Esophagus squamous epithelium (tissue), 4 donors: ENCODE data around the gene PLXDC1.

Experiments used
- POLR2A ChIP-seq, 4 donors: fragments of 450-650 bp; IDR thresholded peaks; one replicate each; pipeline ENCODE4 v1.6.1; 2017; ENCODE audit warnings: antibody characterized with exemption in 4 of 4, mild to moderate bottlenecking in 4 of 4, moderate library complexity in 3 of 4
- TF ChIP-seq, protein P1 (sequence below), 6 experiments: fragments of 450-650 bp in 4 of 6; fragments of 200-600 bp in 2 of 6; sonication (generic) in 2 of 6; IDR thresholded peaks; one replicate each; pipeline ENCODE4 v1.5.1; 2016 to 2019; ENCODE audit warnings: antibody characterized with exemption in 6 of 6, mild to moderate bottlenecking in 4 of 6, moderate library complexity in 4 of 6

DNA sequence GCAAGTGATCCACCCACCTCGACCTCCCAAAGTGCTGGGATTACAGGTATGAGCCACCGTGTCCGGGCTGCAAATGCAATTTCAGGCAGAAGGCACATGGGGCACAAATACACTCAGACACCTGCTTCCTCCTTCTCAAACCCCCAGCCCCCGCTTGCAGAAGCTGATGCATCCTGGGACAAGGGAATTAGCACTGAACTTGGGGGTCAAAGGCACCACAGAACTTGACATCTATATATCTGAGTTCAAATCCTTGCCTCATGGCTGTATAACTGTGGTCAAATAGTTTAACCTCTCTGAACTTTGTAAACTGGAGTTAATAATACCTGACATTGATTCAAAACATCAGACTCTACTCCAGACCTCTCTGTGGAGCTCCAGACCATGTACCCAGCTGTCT lies 18.7 kb upstream of the PLXDC1 start:
- no peak for TF ChIP-seq POLR2A (IDR thresholded peaks at IDR 0.05)
- TF ChIP-seq, protein P1, sequence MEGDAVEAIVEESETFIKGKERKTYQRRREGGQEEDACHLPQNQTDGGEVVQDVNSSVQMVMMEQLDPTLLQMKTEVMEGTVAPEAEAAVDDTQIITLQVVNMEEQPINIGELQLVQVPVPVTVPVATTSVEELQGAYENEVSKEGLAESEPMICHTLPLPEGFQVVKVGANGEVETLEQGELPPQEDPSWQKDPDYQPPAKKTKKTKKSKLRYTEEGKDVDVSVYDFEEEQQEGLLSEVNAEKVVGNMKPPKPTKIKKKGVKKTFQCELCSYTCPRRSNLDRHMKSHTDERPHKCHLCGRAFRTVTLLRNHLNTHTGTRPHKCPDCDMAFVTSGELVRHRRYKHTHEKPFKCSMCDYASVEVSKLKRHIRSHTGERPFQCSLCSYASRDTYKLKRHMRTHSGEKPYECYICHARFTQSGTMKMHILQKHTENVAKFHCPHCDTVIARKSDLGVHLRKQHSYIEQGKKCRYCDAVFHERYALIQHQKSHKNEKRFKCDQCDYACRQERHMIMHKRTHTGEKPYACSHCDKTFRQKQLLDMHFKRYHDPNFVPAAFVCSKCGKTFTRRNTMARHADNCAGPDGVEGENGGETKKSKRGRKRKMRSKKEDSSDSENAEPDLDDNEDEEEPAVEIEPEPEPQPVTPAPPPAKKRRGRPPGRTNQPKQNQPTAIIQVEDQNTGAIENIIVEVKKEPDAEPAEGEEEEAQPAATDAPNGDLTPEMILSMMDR (IDR thresholded peaks at IDR 0.05): no peak
